ENCODE data around the gene PHACTR1.

DNA sequence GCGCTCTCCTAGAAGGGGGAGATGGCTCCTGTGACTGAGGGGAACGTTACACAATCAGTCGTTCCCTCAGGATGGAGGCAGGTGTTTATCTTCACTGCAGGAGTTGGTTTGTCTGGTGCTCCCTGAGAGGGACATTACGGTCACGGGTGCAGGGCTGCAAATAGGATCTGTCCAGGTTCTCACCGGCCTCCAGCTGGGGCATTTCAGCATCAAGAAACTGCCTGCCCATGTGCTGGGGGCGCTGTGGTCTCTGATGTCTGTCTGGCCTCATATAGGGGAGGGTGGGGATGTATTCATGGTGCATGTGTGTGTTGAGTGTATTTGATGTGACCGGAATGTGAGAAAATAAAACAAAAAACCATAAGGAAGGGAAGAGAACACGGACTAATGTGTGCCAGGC, 534.7 kb downstream of the PHACTR1 start:
- TF ChIP-seq CTCF (conservative IDR thresholded peaks at IDR 0.05; ENCODE audit: low read depth, low read length) (no peak; the same call in 1 of the 2 replicates), EZH2 (IDR thresholded peaks at IDR 0.05; ENCODE audit: borderline replicate concordance, low read depth, low read length, poor library complexity, severe bottlenecking) (no peak)
